GM12801 (cell line): ENCODE data around the gene MAPRE3.

Experiments
- CTCF ChIP-seq: IDR thresholded peaks from one replicate; pipeline ENCODE4 v1.5.1; 2011; ENCODE audit warnings: control low read depth; ENCODE audit not compliant: insufficient read length; ENCODE audit errors: extremely low read depth

The MAPRE3 gene

GRCh38 chr2:26933431-26934334 is 36.8 kb upstream of the MAPRE3 start:
- no peak for TF ChIP-seq CTCF

GRCh38 chr2:26934335-26934724 is 36.1 kb upstream of the MAPRE3 start:
- TF ChIP-seq CTCF: no peak

GRCh38 chr2:26934985-26935384 is 35.5 kb upstream of the MAPRE3 start:
- TF ChIP-seq CTCF: no peak

- no peak for TF ChIP-seq CTCF
Observed at GRCh38 chr2:26936855-26937254, 33.6 kb upstream of the MAPRE3 start.

GRCh38 chr2:26938399-26939118 is 31.9 kb upstream of the MAPRE3 start:
- TF ChIP-seq CTCF: no peak

GRCh38 chr2:26940001-26940400 is 30.4 kb upstream of the MAPRE3 start:
- no peak for TF ChIP-seq CTCF

GRCh38 chr2:26941486-26941885 is 29.0 kb upstream of the MAPRE3 start:
- TF ChIP-seq CTCF: no peak
